HuH-7.5 (cell line): ENCODE measurements around the gene AUTS2.

Experiments
- DNase-seq: peaks from one replicate; pipeline ENCODE4 v3.0.0; 2011; ENCODE audit warnings: low spot score

The AUTS2 gene

DNA sequence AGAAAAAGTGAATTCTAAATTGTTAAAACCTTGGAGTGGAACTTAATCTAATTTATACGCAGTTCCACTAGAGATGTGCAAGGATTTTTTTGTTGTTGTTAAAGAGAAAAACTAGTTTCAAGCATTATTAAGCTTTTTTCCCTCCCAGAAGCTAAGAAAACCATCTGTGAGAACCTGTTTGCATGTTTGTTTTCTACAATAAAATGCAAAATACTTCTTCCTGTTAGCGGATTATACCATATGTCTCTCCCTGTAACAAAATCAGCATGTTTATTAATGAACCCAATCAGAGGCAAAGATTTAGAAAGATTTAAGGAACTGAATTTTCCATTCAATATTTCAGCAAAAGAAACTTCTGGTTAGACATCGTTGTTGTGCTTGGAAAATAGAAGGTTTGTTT lies 953.9 kb downstream of the AUTS2 start:
- DNase-seq: no peak

DNA sequence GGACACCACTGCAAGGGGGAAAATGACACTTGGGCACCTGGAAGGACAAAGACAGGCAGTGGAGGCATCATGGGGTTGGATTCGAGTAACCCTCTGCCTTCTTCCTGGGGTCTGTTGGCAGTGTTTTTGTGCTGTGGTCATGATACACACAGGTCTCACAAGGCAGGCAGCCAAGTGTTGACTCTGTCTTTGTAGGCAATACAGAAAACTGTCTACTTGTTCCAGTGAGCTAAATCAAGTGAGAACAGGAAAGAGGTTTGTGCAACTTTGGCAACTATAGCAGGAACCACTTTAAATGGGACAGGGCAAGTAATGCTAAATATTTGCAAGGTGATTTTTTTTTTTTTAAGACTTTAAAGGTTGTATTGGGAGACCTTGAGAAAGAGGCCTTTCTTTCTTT lies 955.1 kb downstream of the AUTS2 start:
- DNase-seq: no peak

DNA sequence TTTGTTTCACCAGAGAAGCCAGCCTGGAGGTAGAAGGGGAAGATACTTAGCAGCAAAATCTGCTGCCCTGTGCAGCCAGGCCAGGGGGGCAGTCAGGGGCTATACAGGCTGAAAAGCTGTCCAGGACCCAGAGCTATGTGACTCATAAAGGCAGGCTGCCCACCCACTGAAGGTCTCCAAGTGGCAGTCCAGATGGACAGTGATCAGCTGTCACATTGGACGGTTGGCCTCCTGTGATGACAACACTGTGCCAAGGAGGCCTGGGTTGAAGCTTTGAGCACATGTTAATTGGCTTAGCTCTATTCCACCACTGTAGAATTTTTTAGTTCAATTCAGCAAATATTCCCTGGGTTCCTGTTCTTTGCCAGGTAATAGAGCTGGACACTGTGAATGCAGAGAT lies 956.4 kb downstream of the AUTS2 start:
- DNase-seq: no peak

DNA sequence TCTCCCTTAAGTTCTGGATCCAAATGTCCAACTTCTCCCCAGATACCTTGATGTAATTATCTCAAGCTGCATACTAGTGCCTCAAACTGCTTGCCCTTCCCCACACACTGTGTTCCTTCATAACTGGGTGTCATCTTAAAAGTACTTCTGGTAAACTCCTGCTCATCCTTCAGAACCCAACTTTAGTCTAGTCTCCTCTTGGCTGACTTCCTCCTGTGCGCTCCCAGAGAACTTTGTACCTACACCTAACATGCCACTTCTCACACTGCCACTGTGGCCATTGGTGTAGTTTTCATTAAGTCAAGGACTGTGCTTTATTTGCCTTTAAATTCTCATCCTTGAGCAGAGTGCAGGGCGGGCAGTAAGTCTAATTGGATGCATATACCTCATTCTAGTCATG lies 958.5 kb downstream of the AUTS2 start:
- no peak for DNase-seq

DNA sequence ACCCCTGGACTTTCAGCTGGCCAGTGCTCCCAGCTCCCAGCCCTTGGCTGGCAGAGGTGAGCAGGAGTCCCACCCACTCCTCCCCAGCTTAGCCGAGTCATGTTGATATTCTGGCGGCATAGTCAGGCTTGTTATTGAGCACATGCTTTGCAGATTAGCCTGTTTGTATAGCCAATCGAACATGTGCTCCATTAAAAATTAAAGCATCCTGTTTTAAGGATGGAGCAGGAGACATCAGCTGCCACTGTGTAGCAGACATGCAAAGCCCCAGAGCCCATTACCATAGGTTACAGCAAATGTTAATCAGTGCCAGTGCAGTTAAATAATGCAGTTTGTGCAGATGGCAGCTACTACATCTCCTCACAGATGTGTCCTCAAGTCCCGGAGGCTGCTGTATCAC lies 959.1 kb downstream of the AUTS2 start:
- DNase-seq: no peak

DNA sequence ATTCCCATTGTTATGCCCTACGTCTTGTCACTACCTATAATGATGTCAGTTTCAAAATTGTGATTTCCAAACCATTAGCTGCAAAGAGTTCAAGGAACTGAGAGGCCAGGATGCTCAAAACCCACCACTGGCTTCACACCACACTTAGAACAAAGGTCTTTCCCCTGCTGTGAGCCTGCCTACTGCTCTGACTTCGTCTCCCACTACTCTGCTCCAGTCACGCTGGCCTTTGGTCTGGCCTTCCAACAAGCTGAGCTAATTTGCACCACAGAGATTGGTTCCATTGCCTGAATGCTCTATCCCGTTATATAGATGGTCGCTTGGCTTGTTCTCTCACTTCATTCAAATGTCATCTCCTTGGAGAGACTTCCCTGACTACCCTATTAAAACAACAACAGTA lies 961.5 kb downstream of the AUTS2 start:
- DNase-seq: no peak

DNA sequence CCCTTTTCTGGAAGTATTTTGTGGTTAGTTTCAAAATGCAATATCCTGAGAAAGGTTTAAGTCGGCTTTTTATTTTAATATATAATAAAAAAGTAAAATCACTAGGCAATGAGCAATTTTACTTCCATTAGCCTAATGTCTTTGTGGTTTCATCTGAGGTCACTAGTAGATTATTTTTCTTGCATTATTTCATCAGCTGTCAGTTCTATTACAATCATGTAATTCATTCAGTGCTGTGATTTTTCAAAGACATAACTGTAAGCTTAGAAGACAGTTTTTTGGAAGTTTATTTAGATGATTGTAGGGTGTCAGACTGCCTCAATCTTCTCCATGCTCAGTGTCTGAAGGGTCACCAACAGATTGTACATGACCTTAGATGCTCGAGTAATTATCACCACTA lies 965.7 kb downstream of the AUTS2 start:
- DNase-seq: no peak

DNA sequence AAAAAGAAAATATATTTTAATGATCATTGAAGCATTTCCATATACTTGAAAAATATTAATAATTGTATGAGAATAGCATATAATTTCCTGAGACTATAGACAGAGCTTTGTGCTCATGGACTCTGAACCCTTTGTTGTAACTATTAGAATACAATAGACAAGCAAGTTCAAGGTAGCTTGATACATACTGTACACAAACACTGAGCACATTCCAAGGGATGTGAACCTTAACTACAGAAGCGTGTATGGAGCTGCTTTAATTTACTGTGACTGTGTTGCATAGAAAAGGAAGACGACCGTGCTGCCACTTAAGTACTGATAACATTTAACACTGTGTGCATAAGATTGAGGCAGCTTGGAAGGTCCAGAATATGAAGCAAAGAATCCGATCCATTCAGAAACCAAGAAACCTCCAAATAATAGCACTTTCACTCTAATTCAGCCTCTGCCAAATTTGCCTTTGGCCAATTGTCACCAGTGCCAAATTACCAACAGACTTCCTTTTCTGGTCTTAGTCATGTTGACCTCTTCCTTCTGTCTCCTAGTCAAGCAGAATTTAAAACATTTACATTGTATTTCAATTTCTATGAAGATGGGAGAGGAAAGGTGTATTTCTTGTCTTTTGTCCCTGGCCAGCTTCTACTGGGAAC lies 967.6 kb downstream of the AUTS2 start:
- no peak for DNase-seq

DNA sequence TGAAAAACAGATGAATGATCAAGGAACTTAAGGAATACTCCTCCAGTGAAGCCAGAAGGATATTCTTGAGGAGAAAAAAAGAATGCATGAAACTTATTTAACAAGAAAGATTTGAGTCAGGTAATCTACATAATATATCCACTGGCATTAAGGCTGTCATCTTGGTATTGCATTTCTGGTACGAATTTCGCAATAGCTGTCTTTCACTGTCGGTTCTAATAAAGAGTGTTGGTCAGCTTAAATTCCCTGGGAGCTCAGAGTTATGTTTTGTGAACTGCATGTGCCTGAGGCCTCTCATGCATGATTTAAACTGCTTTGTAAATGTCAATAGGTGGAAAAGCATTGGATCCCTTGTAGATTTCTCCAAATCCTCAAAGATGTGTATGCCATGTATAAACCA lies 968.4 kb downstream of the AUTS2 start:
- DNase-seq: no peak

DNA sequence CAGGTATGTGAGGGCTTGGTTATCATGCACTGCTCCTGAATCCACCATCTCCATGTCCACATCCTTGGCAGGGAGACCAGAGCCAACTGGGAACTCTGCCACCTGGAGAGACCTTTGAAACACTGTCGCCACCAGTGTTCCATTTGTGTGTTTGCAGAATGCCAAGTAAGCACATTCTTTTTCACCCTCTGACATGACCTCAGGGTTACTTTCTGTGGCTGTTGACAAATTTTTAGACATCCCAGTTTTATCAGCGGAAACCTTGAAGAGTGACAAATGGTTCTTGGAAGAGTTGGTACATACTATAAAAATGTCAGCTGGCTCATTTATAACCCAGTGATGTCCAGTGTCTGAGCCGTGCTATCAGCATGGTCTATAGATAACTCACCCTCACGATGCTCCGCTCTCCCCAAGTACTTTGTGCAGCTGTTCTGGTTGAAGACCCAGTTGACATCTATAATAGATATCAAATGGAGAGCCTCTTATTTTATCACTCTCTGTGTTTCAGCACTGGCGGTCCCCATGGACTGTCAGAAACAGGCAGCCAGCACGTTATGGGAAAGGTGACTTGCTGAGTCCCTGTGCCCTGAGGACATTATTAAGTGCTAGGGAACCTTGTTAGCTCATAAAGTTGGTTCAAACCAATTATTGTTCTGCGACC lies 970.5 kb downstream of the AUTS2 start:
- DNase-seq: no peak

DNA sequence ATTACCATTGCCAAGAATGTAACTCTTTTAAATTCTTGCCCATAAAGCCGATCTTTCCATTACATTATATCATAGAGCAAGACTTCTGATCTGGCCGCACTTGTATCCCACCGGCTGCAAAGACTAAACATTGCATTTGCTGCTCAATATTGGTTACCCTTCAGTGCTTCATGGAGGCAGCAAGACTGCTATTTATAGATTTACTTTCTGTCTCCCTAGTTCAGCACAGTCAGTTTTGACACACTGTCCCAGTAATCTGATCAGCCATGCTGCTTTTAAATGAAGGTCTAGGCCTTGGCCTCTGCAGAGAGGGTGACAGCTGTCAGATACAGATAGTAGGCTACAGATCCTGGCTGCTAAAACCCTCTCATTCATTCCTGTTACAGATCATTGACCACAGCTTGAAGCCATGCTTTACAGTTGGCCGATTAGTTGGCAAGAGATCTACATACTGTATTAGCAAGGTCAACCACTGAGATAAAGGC lies 971.1 kb downstream of the AUTS2 start:
- no peak for DNase-seq

DNA sequence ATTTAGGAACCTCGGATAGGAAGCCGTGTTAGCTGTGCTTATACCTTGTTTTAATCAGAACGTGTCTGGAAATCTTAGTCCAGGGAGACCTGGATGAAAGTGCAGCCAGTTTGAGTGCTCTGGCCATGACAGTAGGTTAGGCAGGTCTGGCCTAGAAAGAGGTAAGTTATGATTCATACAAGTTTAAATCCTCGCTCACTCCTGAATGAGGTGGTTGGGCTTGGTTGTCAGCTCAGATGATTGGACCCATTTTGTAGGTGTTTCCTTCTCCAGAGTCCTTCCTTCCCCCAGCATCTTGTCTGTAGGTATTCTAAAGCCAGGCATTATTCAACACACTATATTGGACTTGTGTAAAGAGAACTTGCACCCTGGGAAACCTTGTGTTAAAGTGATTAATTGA lies 971.8 kb downstream of the AUTS2 start:
- no peak for DNase-seq

DNA sequence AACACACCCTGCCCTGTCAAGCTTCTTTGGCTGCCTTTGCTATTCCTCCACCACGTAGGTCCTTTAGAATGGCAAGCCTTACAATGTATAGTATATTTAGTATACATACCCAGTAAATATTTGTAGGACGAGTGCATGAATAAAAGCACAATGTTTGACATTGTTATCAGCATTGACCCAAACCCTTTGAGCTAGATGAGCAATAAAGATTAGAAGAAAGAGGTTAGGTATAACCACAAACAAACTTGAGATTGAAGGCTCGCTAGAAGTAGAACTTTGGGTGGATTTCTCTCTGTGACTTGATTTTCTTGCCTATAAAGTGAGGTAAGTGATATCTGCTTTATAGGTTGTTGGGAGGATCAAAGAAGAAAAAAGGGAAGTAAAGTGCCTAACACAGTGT lies 972.7 kb downstream of the AUTS2 start:
- DNase-seq: no peak

DNA sequence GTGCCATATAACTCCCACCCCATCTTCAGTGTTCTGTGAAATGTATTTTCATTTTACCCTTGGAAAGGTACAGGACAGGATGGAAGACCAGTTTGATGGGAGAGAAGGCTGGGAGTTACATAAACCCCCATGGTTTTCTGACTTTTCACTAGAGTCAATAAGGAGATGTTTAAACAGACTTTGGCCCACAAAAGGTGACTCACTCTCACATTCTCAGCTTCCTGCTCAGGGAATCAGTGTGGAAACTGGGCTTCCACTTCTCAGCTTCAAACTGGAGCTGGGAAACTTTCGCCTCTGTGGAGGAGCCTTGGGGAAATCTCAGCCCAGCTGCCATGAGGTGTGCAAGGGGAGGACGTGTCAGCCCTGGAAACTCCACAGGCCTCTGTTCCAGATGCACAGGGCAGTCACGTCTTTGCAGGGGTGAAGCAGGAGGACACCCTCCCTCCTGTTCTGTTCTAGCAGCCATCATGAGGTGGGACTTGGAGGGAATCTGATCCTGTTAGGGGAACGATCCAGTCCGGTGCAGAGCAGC lies 973.2 kb downstream of the AUTS2 start:
- DNase-seq: no peak

DNA sequence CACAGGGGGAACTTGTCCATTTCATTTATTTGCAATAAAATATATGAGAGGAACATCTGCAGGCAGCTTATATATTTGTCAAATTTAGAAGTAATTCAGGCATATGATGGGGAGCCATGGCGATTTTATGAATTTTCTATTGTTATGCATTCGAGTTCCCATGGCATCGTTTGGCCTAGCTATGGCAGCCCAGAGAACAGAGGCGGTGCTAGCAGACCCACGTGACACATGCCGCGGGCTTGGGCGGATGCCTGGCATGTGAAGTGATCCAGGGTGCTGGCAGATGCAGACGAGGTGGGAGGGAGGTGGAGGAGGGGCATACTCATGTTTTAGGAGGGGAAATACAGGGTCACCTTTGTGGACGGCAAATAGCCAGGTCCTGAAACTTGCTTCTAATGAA lies 973.7 kb downstream of the AUTS2 start:
- no peak for DNase-seq

DNA sequence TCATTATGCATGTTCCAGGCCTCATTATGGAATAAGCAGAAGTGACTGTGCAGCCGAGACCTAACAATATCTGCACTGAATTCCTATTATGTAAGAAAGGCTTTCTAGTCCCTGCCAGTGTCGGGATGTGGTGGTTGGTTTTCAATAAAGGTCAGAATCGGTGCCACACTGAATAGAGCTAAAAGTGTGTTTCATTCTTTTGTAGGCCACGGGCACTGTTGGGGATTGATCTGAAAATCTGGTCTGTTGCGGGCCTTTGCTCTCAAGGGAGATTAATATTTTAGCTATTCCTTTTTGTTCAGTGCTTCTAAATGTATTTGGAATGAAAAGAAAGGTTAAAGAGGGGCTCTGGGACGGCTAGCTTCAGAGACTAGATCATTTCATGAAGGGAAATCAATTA lies 974.3 kb downstream of the AUTS2 start:
- no peak for DNase-seq

DNA sequence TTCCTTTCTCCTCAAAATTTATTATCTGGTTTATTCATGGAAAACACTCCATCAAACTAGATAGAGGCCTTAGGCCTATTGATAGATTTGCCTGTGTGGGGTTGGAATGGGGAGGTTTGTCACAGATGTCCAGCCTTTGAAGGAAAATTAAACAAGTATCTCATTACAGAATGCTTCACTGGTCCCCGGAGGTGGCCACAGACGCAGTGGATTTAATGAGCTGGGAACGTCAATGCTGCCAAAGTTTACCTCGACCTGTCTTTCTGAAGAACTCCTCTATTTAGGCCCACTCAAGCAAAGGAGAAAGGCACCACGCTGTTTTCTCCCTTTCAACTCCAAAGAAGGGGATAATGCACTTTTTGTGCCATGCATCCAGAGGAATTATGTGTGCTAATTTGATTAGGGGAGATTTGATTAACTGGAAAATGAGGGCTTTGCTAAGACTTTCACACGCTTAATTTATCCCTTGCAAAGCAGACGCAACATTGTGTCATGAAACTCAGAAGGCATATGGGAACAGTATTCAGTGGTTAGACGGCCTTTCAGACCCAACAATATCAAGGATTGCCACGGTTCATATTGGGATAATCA lies 974.9 kb downstream of the AUTS2 start:
- no peak for DNase-seq

DNA sequence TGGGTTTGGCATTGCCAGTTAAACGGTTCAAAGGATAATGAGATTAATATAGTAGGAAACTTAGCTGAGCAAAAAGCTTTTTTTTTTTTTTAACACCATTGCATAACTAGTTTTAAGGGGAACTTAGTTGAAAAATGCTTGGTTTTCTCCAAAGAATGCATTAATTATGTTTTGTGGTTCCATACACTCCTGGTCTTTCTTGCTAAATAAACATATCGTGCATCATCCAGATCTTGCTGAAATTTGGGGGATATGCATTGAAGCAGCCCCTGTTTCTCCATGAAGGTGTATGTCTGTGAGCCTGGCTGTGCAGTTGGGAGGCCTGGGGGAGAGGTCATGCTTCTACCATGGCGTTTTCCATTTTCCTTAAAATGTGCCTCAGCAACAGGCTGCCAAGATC lies 975.4 kb downstream of the AUTS2 start:
- no peak for DNase-seq

DNA sequence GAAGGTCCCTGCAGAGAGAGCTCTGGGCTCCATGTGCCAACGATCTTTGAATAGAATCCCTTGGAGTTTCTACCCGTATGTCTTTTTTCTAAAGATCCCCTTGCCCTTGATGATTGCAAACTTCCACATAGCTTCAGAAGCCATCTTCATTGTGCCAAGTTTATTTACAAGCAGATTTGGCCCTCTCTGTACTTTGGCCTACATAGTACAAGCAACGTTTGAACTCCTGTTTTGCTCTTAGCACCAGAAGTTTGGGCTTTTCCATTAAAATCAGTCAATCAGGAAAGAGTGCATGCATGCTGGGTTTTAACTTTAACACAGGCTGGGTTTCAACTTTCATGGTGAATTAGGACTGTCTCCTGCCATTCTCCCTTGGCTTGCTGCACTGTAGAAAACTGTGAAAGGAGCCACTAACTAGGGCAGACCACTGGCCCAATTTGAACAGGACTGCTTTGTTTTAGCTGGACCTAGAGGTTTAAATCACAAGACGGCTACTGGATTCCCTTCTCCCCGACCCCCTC lies 976.1 kb downstream of the AUTS2 start:
- no peak for DNase-seq

DNA sequence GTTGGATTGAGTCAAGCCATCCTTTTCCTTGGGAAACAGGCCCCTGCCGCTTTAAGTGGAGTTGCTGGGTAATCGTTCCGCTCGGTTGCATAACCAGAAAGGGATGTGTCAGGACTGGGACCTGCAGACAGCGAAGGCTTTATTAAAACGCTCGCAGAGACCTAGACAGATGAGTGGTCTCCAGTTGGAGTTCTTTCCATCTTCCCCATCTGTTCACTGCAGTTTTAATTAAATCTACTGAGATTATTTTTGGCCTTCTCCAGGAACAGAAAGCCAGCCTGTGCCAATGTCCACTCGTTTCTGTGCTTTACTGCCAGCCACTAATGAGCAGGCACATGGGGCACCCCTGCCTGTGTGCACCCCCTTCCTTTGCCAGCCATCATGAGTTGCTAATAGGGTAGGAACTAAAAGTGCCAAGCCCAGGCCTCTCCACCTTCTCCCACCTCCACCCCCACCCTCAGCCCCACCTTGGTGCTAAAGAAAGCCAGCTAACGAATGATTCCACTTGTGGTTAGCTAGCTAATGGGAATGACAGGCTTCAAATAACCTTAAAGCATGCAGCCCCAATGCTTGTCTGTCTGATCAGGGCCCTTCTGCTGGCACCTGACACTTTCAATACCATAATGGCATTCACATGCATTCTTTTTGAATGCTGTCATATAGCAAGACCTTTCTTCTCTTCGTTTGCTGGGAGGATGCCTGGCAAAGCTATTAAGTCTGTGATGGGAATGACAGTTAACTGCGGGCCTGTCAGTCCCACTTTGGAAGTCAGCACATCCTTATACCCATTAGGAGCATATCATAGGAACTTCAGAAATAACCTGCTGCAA lies 976.9 kb downstream of the AUTS2 start:
- no peak for DNase-seq

DNA sequence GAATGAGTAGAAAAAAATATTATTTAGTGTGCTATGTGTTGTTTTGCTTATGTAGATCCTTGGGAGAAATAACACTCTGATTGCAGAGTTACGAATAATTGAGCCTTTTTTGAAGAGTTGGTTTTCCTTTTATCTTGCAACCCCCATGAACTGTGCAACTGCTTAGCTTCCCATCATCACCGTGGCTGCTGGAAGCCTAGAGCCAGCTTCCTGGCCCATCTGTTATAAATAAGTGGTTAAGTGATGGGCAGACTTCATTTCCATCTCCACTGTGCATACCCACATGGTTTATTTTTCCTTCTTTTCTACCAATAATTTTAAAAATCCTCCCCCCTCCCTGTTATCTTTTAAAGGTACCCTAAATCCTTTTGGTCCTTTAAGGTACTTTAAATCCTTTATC lies 978.8 kb downstream of the AUTS2 start:
- DNase-seq: no peak

DNA sequence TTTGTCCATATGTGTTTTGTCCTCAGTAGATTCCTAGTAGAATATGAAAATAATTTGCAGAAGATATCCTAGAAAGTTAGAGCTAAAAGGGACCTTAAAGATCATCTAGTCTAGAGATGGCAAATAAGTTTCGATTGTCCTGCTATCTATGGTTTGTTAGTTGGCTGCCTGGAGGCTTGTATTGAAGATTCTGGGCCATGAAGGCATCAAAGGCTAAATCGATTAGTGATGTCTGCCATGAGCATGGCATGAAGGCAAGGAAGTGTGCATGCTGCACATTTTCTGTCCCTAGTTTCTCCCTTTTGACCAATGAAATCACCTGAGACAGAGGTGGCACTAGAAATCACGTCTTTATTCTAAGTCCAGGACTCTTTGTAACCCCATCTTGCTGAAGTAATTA lies 979.9 kb downstream of the AUTS2 start:
- no peak for DNase-seq
